GM10248 (cell line): ENCODE results near the gene RIPOR2.
A peak's percentile ranks its signal among the peaks of the same experiment; 100 is the strongest.
"Not testable (repeated sequence)": the region's sequence is repeated elsewhere in the genome, so short reads cannot be mapped to it uniquely, and the experiment has no call there.

Experiments used
- CTCF ChIA-PET: fragments of 300-600 bp; sonication (Branson Sonifier 250); formaldehyde crosslinking; extraction: SDS; loops from one replicate; lab custom pipeline; 2021; ENCODE audit warnings: antibody characterized with exemption; lab: Yijun Ruan, JAX
- POLR2A ChIA-PET: fragments of 350-650 bp; sonication (Branson Sonifier 250); formaldehyde crosslinking; extraction: SDS; loops from one replicate; lab custom pipeline; 2020; ENCODE audit warnings: antibody characterized with exemption; lab: Yijun Ruan, JAX
- DNase-seq: peaks from one replicate; pipeline ENCODE4 v3.0.0; 2012; ENCODE audit errors: extremely low spot score
- TF ChIP-seq, protein P1 (sequence below): IDR thresholded peaks from 2 replicates; pipeline ENCODE4 v1.5.1; 2012; ENCODE audit warnings: mild to moderate bottlenecking, low read depth; ENCODE audit errors: extremely low read depth, missing control alignments, control extremely low read depth

Gene RIPOR2

DNA sequence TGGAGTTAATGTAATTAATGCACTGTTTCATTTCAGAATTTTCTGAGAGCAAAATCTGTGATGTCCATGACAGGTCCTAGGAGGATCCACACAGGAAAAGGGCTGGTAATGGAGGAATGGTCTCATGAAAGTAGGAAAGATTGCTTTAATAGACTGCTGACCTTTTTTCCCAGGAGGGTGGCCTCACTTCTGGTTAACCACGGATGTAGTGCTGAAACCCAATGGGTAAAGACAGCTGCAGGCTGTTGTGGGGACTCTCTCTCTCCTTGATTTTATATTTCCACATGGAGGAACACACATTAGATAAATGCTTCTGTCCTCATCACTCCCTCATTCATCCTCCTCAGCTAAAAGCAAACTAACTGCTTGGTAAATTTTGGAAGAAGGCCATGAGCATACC lies 23.6 kb upstream of the RIPOR2 start:
- TF ChIP-seq, protein P1, sequence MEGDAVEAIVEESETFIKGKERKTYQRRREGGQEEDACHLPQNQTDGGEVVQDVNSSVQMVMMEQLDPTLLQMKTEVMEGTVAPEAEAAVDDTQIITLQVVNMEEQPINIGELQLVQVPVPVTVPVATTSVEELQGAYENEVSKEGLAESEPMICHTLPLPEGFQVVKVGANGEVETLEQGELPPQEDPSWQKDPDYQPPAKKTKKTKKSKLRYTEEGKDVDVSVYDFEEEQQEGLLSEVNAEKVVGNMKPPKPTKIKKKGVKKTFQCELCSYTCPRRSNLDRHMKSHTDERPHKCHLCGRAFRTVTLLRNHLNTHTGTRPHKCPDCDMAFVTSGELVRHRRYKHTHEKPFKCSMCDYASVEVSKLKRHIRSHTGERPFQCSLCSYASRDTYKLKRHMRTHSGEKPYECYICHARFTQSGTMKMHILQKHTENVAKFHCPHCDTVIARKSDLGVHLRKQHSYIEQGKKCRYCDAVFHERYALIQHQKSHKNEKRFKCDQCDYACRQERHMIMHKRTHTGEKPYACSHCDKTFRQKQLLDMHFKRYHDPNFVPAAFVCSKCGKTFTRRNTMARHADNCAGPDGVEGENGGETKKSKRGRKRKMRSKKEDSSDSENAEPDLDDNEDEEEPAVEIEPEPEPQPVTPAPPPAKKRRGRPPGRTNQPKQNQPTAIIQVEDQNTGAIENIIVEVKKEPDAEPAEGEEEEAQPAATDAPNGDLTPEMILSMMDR, result no peak
- ChIA-PET CTCF (interaction anchor here (0.9 to 8.5 kb wide), 3 partner anchors 23 to 34 kb away, joined by 3 to 64 read pairs (median 25); no protein-coding TSS in a partner anchor), POLR2A (no interaction called here)
- DNase-seq, result no peak

DNA sequence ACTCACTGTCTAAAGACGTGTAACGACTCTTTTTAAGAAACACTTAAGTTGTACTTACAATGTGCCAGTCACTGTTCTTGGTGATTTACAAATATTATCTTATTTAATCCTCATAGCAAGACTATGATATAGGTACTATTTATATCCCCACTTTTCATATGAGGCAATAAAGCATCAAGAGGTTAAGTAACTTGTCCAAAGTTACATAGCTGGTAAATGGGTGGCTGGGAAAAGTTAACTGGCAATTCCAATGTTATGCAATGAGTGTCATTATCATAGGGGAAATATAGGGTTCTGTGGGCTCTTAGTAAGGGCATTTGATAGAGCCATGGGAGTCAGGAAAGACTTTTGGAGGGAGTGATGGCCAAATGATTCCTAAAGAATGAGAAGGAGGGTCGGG lies 21.4 kb upstream of the RIPOR2 start:
- ChIA-PET POLR2A (no interaction called here), CTCF (interaction anchor here (1.0 to 5.5 kb wide), 8 partner anchors 9 to 48 kb away, joined by 3 to 25 read pairs (median 5); no protein-coding TSS in a partner anchor)
- no peak for DNase-seq
- TF ChIP-seq, protein P1, result no peak

DNA sequence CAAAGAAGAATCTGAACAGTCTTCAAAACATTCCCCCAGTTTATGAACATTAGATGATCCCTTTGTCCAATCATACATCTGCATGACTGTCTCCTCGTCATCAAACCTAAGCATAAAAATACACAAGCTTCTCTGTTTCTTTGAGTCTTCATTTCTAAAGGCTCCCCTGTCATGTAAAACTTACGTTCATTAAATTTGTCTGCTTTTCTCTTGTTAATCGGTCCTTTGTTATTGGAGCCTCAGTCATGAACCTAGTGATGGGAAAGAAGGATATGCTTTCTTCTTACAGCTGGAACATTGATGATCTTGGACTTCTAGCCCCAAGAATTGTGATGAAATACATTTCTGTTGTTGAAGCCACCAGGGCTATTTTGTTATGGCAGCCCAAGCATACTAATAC lies 18.0 kb upstream of the RIPOR2 start:
- TF ChIP-seq, protein P1, result no peak
- POLR2A ChIA-PET, result no interaction called here
- no peak for DNase-seq
- CTCF ChIA-PET, result interaction anchor here (2.9 kb wide), 1 partner anchor 20 kb away, joined by 17 read pairs; no protein-coding TSS in a partner anchor

DNA sequence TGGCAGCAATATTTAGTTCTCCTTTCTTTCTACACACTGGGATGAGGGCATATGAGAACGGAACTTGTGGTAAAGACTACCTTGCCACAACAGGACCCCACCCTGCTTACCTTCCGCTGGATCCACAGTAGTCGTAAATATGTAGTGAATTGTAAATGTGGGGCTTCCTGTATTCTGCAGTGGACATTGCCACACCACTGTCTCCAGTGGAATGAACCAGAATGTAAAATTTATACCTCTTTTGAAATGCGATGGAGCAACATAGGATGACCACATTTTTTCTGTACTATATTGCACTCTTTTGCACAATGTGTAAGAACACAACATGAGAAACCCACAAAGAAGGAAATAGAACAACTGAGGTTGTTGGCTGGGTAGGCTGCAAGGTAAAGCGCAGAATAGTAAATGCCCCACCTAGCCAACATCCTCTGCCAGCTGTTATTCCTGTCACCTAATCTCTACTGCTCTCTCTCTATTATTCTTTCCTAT lies 16.1 kb upstream of the RIPOR2 start:
- TF ChIP-seq, protein P1, result no peak
- no peak for DNase-seq
- POLR2A ChIA-PET, result no interaction called here
- CTCF ChIA-PET, result interaction anchor here (1.1 to 2.9 kb wide), 5 partner anchors 12 to 66 kb away, joined by 3 to 17 read pairs (median 4); no protein-coding TSS in a partner anchor

DNA sequence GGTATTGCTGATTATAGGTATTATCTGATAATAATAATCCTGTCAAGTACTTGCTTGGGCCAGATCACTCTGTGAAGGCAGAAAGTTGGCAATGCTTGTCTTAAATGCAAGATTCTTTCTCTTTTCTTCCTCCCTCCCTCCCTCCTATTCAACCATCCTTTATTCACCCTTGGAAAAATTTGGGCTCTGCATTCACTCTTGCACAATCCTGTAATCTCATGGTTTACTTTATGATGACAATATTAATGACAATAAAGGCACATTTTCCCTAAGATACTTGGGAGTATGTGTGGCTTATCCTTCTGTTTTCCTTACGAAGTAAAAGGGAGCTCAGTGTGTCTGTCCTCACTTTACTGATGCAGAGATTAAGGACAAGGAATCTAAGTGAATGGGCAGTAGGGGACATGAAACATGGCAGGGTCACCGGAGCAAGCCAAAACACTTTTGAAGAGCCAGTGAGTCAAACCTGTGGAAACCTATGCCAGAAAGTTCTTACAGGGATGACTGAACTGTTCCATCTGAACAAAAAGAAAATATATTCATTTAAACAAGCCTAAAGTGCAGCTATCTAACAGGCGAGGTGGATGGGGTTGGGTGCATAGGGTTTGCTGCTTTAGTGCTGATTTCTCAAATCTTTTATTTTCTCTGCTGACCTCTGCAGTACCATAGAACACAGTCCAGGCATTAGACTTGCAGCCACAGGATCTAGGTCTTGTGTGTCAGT lies 14.6 kb upstream of the RIPOR2 start:
- TF ChIP-seq, protein P1, result no peak
- ChIA-PET POLR2A (no interaction called here), CTCF (interaction anchor here (1.2 to 3.7 kb wide), 5 partner anchors 9 to 41 kb away, joined by 3 to 27 read pairs (median 16); partner anchors contain the start of gene RIPOR2)
- DNase-seq, result no peak

- TF ChIP-seq, protein P1, result no peak
- DNase-seq, result peak; percentile 72
- ChIA-PET CTCF (interaction anchor here (0.9 to 3.7 kb wide), 7 partner anchors 8 to 77 kb away, joined by 3 to 27 read pairs (median 3); partner anchors contain the start of gene RIPOR2), POLR2A (no interaction called here)
Observed at GRCh38 chr6:24949020-24949569, 13.3 kb upstream of the RIPOR2 start.

DNA sequence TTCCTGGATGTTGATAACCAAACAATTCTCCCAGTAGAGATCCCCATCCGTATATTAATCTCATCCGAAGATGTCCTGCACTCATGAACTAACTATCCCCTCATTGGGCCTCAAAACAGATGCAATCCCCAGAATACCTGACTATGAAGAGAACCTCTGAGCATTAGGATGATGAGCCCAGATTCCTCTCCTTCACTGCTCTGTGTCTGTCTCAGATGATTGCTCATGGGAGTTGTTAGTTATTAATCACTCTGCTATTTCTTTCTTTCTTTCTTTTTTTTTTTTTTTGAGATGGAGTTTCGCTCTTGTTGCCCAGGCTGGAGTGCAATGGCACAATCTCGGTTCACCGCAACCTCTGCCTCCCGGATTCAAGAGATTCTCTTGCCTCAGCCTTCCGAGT lies 12.5 kb upstream of the RIPOR2 start:
- CTCF ChIA-PET, result interaction anchor here (1.3 to 3.7 kb wide), 3 partner anchors 12 to 44 kb away, joined by 5 to 27 read pairs (median 23); partner anchors contain the start of gene RIPOR2
- POLR2A ChIA-PET, result not testable (repeated sequence)

More for the DNA sequence above, 12.5 kb upstream of the RIPOR2 start:
- not testable (repeated sequence) for DNase-seq
